ENCODE results near the gene YRDC. TPM values are rescaled to one million over a fixed set of nuclear protein-coding genes. Genes with fewer than 3 reads are reported as not detected.

Gene YRDC, protein sequence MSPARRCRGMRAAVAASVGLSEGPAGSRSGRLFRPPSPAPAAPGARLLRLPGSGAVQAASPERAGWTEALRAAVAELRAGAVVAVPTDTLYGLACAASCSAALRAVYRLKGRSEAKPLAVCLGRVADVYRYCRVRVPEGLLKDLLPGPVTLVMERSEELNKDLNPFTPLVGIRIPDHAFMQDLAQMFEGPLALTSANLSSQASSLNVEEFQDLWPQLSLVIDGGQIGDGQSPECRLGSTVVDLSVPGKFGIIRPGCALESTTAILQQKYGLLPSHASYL
- total RNA-seq, result 10 to 100 TPM in 1 of 2 donors, 1 to 10 TPM in 1; 6.2 to 11.9 TPM

DNA sequence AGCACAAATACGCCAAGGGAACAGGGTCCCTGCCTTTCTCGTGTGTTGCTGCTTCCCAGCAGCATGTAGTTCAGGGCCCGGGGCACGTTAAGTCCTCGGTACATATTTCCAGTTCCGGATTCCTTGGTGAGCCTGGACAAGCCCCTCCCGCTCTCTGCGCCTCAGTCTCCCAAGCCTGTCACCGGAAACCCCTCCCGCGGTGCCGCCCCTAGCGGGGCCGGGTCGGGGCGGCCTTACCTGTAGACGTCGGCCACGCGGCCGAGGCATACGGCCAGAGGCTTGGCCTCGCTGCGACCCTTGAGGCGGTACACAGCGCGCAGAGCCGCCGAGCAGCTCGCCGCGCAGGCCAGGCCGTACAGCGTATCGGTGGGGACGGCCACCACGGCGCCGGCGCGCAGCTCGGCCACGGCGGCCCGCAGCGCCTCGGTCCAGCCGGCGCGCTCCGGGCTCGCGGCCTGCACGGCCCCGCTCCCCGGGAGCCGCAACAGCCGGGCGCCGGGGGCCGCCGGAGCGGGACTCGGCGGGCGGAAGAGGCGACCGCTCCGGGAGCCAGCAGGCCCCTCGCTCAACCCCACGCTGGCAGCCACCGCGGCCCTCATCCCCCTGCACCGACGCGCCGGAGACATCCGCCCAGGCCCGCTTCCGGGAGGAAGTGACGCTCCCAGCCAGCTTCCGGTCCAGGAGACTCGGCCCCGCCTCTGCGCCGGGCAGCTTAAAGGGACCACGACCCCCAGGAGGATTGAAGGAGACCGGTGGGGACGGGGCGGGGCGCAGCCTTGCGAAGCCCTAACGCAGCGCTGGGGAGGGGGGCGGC, at the start of gene YRDC, which contains the start of gene C1orf122:
Gene YRDC (minus strand): TSS at position 654 of the 814 bp plus-strand sequence. CDS start 28 bp downstream, at position 626.
Gene C1orf122 (plus strand): TSS at position 236 of the 814 bp plus-strand sequence. CDS start 615 bp downstream, outside the sequence.
- Histone ChIP-seq H3K36me3 (replicated peaks in 1 of 2; ENCODE audit: insufficient read depth in 1 of 2, low read depth in 2 of 2) (peaks cover 8 to 22% of the 10 kb centered on the region in 2 donors), H3K27ac (peak within 1 kb of the TSS; percentile 93 to 97 (median 94)), H3K9me3 (no peaks in the 10 kb centered on the region), H3K4me1 (peaks cover 32% of the 10 kb centered on the region), H3K4me3 (peak within 1 kb of the TSS; percentile 71), H3K27me3 (no peaks in the 10 kb centered on the region)
- peak; percentile 70 to 88 (median 82) for TF ChIP-seq POLR2A (IDR thresholded peaks at IDR 0.05)
- TF ChIP-seq, protein P1, sequence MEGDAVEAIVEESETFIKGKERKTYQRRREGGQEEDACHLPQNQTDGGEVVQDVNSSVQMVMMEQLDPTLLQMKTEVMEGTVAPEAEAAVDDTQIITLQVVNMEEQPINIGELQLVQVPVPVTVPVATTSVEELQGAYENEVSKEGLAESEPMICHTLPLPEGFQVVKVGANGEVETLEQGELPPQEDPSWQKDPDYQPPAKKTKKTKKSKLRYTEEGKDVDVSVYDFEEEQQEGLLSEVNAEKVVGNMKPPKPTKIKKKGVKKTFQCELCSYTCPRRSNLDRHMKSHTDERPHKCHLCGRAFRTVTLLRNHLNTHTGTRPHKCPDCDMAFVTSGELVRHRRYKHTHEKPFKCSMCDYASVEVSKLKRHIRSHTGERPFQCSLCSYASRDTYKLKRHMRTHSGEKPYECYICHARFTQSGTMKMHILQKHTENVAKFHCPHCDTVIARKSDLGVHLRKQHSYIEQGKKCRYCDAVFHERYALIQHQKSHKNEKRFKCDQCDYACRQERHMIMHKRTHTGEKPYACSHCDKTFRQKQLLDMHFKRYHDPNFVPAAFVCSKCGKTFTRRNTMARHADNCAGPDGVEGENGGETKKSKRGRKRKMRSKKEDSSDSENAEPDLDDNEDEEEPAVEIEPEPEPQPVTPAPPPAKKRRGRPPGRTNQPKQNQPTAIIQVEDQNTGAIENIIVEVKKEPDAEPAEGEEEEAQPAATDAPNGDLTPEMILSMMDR (IDR thresholded peaks at IDR 0.05), result peak in 1 of 7 experiments; percentile 4
- intact Hi-C loops (cut with DNase I), result no loop called here
- ATAC-seq (peak; percentile 89), DNase-seq (peak; percentile 94 to 95 (median 94))
- 0 to 1% methylated on average over 15 to 68 of the region's 95 CpGs for WGBS, 2 donors

DNA sequence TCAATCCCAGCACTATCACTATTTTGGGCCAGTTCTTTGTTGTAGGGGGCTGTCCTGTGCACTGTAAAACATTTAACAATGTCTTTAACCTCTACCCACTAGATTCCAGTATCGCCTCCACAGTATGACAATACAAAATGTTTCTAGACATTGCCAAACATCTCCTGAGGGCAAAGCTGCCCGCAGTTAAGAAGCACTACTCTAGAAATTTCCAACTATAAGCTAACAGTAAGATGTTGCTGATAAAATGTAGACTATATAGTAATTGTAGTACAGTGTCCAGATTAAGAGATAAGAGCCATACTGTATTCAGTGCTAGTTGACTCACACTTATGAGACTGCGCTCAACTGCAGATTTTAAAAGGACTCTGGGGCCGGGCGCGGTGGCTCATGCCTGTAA, 46.4 kb upstream of the YRDC start:
- intact Hi-C loops (cut with DNase I), result loop anchor here (10.0 kb wide), 2 partner anchors 60 to 160 kb away; partner anchors contain the start of genes CDCA8 and MANEAL
- H3K36me3 ChIP-seq (replicated peaks in 1 of 2; ENCODE audit: insufficient read depth in 1 of 2, low read depth in 2 of 2), result peaks cover 0 to 4% of the 10 kb centered on the region in 2 donors
- peaks cover 36% of the 10 kb centered on the region for H3K4me1 ChIP-seq
- WGBS, 2 donors, result 97 to 99% methylated on average over 5 to 6 of the region's 6 CpGs
- no peak overlapping the region for H3K27ac ChIP-seq
- H3K4me3 ChIP-seq, result no peak overlapping the region
- DNase-seq (no peak), ATAC-seq (no peak)
- H3K9me3 ChIP-seq, result no peaks in the 10 kb centered on the region
- H3K27me3 ChIP-seq, result no peaks in the 10 kb centered on the region
- TF ChIP-seq, protein P1 (IDR thresholded peaks at IDR 0.05), result no peak
- no peak for TF ChIP-seq POLR2A (IDR thresholded peaks at IDR 0.05)

DNA sequence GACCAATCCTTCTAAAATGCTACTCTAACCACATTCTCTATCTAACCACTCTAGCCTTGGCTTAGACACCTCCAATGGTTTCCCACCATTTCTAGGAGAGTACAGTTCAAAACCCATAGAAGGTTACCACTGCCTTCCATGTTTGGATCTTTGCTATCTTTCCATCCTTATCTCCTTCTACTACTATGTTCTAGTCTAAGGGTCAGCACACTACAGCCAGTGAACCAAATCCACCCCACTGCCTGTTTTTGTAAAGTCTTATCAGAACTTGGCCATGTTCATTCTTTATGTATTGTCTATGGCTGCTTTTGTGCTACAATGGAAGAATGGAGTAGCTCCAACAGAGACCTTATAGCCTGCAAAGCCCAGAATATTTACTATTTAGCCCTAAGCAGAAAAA, 45.1 kb upstream of the YRDC start:
- H3K27me3 ChIP-seq, result no peaks in the 10 kb centered on the region
- no peaks in the 10 kb centered on the region for H3K9me3 ChIP-seq
- TF ChIP-seq, protein P1 (IDR thresholded peaks at IDR 0.05), result no peak
- no peak for TF ChIP-seq POLR2A (IDR thresholded peaks at IDR 0.05)
- ATAC-seq (no peak), DNase-seq (no peak)
- H3K36me3 ChIP-seq (replicated peaks in 1 of 2; ENCODE audit: insufficient read depth in 1 of 2, low read depth in 2 of 2), result peaks cover 0 to 4% of the 10 kb centered on the region in 2 donors
- no peak overlapping the region for H3K4me3 ChIP-seq
- peaks cover 27% of the 10 kb centered on the region for H3K4me1 ChIP-seq
- H3K27ac ChIP-seq, result no peak overlapping the region
- intact Hi-C loops (cut with DNase I), result loop anchor here (10.0 kb wide), 2 partner anchors 58 to 158 kb away; partner anchors contain the start of genes CDCA8 and MANEAL

- no peak for TF ChIP-seq POLR2A (IDR thresholded peaks at IDR 0.05)
- TF ChIP-seq, protein P1 (IDR thresholded peaks at IDR 0.05), result no peak
- no peaks in the 10 kb centered on the region for H3K9me3 ChIP-seq
- intact Hi-C loops (cut with DNase I), result loop anchor here (10.0 kb wide), 2 partner anchors 57 to 157 kb away; partner anchors contain the start of genes CDCA8 and MANEAL
- WGBS, 2 donors, result 65 to 71% methylated on average over 2 of the region's 2 CpGs
- H3K36me3 ChIP-seq (replicated peaks in 1 of 2; ENCODE audit: insufficient read depth in 1 of 2, low read depth in 2 of 2), result no peaks in the 10 kb centered on the region
- H3K27me3 ChIP-seq, result no peaks in the 10 kb centered on the region
- DNase-seq (no peak), ATAC-seq (no peak)
- peaks cover 25% of the 10 kb centered on the region for H3K4me1 ChIP-seq
- no peak overlapping the region for H3K27ac ChIP-seq
- H3K4me3 ChIP-seq, result no peak overlapping the region
Observed at GRCh38 chr1:37851782-37852210, 43.8 kb upstream of the YRDC start.

All from body of pancreas (tissue), 4 donors.